ENCODE data around the gene TLE6. TPM values are rescaled to one million over a fixed set of nuclear protein-coding genes. Genes with fewer than 3 reads are reported as not detected.

The TLE6 gene
- total RNA-seq, 1 donor from 2014 or later: 3.4 TPM

Other genes with a start within 250 kb of the TLE6 start
- 18.0 and 25.9 TPM in 2 replicates for gene SLC39A3, start 237.5 kb upstream of the TLE6 start, total RNA-seq
- 49.1 and 55.0 TPM in 2 replicates for gene SGTA, start 194.3 kb upstream of the TLE6 start, total RNA-seq
- gene THOP1, start 192.1 kb upstream of the TLE6 start, total RNA-seq: 187 and 195 TPM in 2 replicates
- gene ZNF554, start 157.7 kb upstream of the TLE6 start, total RNA-seq: 2.4 and 3.2 TPM in 2 replicates
- 4.7 and 7.4 TPM in 2 replicates for gene ZNF555, start 136.1 kb upstream of the TLE6 start, total RNA-seq
- gene ZNF556, start 110.2 kb upstream of the TLE6 start, total RNA-seq: 0.04 TPM in 1 of 2 replicates, not detected in the other
- 7.0 and 8.2 TPM in 2 replicates for gene ZNF57, start 76.6 kb upstream of the TLE6 start, total RNA-seq
- gene ZNF77, start 32.6 kb upstream of the TLE6 start, total RNA-seq: 7.6 and 8.6 TPM in 2 replicates
- 19.2 and 20.6 TPM in 2 replicates for gene TLE2, start 51.7 kb downstream of the TLE6 start, total RNA-seq
- gene TLE5, start 84.9 kb downstream of the TLE6 start, total RNA-seq: 103 and 129 TPM in 2 replicates
- 87.8 and 108 TPM in 2 replicates for gene GNA11, start 116.8 kb downstream of the TLE6 start, total RNA-seq
- gene GNA15, start 158.5 kb downstream of the TLE6 start, total RNA-seq: 0.04 and 0.07 TPM in 2 replicates
- gene S1PR4, start 201.2 kb downstream of the TLE6 start, total RNA-seq: 0.21 and 0.33 TPM in 2 replicates
- 61.1 and 76.9 TPM in 2 replicates for gene NCLN, start 208.4 kb downstream of the TLE6 start, total RNA-seq
- not detected in 2 replicates for gene CELF5, start 247.1 kb downstream of the TLE6 start, total RNA-seq